ENCODE results near the gene CEP41.

CEP41 gene

GRCh38 chr7:130346177-130346905 is 94.5 kb downstream of the CEP41 start:
- no peak for DNase-seq

GRCh38 chr7:130345725-130346124 is 95.1 kb downstream of the CEP41 start:
- no peak for DNase-seq

GRCh38 chr7:130345136-130345535 is 95.7 kb downstream of the CEP41 start:
- no peak for DNase-seq

GRCh38 chr7:130344271-130344866 is 96.4 kb downstream of the CEP41 start, which contains the start of gene CPA5:
Gene CPA5 (plus strand): TSS chr7:130344816. CDS start chr7:130346486, 1,670 bp downstream.
- no peak for DNase-seq
